Measurements from ENCODE around the gene CUX1. TPM values are rescaled to one million over a fixed set of nuclear protein-coding genes. Genes with fewer than 3 reads are reported as not detected.
"Not testable (repeated sequence)": the region's sequence is repeated elsewhere in the genome, so short reads cannot be mapped to it uniquely, and the experiment has no call there.

The CUX1 gene
- total RNA-seq, 1 donor from 2014 or later = 56.5 TPM

- no peak for TF ChIP-seq CTCF (IDR thresholded peaks at IDR 0.05; ENCODE audit: partially characterized antibody, unreplicated experiment)
- Mint-ChIP-seq H3K9me3 (ENCODE audit: unreplicated experiment) (peaks cover 4% of the 10 kb centered on the region), H3K4me3 (ENCODE audit: unreplicated experiment) (peak overlapping the region; percentile 20), H3K27ac (ENCODE audit: unreplicated experiment) (peak overlapping the region; percentile 22), H3K27me3 (ENCODE audit: unreplicated experiment) (peaks cover 3% of the 10 kb centered on the region), H3K4me1 (ENCODE audit: low read depth, unreplicated experiment) (peaks cover 16% of the 10 kb centered on the region), H3K36me3 (ENCODE audit: unreplicated experiment) (no peaks in the 10 kb centered on the region)
- no peak for DNase-seq
Observed at GRCh38 chr7:102175423-102176170, 358.2 kb downstream of the CUX1 start.

- H3K36me3 Mint-ChIP-seq (ENCODE audit: unreplicated experiment) = no peaks in the 10 kb centered on the region
- no peak for DNase-seq
- peaks cover 3% of the 10 kb centered on the region for H3K27me3 Mint-ChIP-seq (ENCODE audit: unreplicated experiment)
Observed at GRCh38 chr7:102178410-102178809, 361.0 kb downstream of the CUX1 start.

GRCh38 chr7:102180727-102181126 lies 363.3 kb downstream of the CUX1 start:
- H3K36me3 Mint-ChIP-seq (ENCODE audit: unreplicated experiment) = no peaks in the 10 kb centered on the region
- DNase-seq = no peak

More at GRCh38 chr7:102178410-102178809, 361.0 kb downstream of the CUX1 start:
- TF ChIP-seq CTCF (IDR thresholded peaks at IDR 0.05; ENCODE audit: partially characterized antibody, unreplicated experiment) = no peak
- H3K4me3 Mint-ChIP-seq (ENCODE audit: unreplicated experiment) = no peak overlapping the region
- H3K9me3 Mint-ChIP-seq (ENCODE audit: unreplicated experiment) = peaks cover 4% of the 10 kb centered on the region
- H3K27ac Mint-ChIP-seq (ENCODE audit: unreplicated experiment) = no peak overlapping the region
- H3K4me1 Mint-ChIP-seq (ENCODE audit: low read depth, unreplicated experiment) = peaks cover 24% of the 10 kb centered on the region

GRCh38 chr7:102181517-102181916 lies 364.1 kb downstream of the CUX1 start:
- TF ChIP-seq CTCF (IDR thresholded peaks at IDR 0.05; ENCODE audit: partially characterized antibody, unreplicated experiment) = no peak
- DNase-seq = no peak
- Mint-ChIP-seq H3K9me3 (ENCODE audit: unreplicated experiment) (no peaks in the 10 kb centered on the region), H3K27ac (ENCODE audit: unreplicated experiment) (no peak overlapping the region), H3K27me3 (ENCODE audit: unreplicated experiment) (no peaks in the 10 kb centered on the region), H3K4me3 (ENCODE audit: unreplicated experiment) (no peak overlapping the region), H3K4me1 (ENCODE audit: low read depth, unreplicated experiment) (peaks cover 9% of the 10 kb centered on the region), H3K36me3 (ENCODE audit: unreplicated experiment) (no peaks in the 10 kb centered on the region)

More at GRCh38 chr7:102180727-102181126, 363.3 kb downstream of the CUX1 start:
- Mint-ChIP-seq H3K4me1 (ENCODE audit: low read depth, unreplicated experiment) (peaks cover 15% of the 10 kb centered on the region), H3K4me3 (ENCODE audit: unreplicated experiment) (no peak overlapping the region), H3K9me3 (ENCODE audit: unreplicated experiment) (no peaks in the 10 kb centered on the region), H3K27ac (ENCODE audit: unreplicated experiment) (no peak overlapping the region), H3K27me3 (ENCODE audit: unreplicated experiment) (no peaks in the 10 kb centered on the region)
- TF ChIP-seq CTCF (IDR thresholded peaks at IDR 0.05; ENCODE audit: partially characterized antibody, unreplicated experiment) = no peak

GRCh38 chr7:102182016-102182415 lies 364.6 kb downstream of the CUX1 start:
- no peak for DNase-seq
- Mint-ChIP-seq H3K9me3 (ENCODE audit: unreplicated experiment) (no peaks in the 10 kb centered on the region), H3K4me1 (ENCODE audit: low read depth, unreplicated experiment) (peaks cover 9% of the 10 kb centered on the region), H3K27ac (ENCODE audit: unreplicated experiment) (no peak overlapping the region), H3K27me3 (ENCODE audit: unreplicated experiment) (no peaks in the 10 kb centered on the region), H3K4me3 (ENCODE audit: unreplicated experiment) (no peak overlapping the region), H3K36me3 (ENCODE audit: unreplicated experiment) (no peaks in the 10 kb centered on the region)
- TF ChIP-seq CTCF (IDR thresholded peaks at IDR 0.05; ENCODE audit: partially characterized antibody, unreplicated experiment) = no peak

GRCh38 chr7:102183848-102184247 lies 366.4 kb downstream of the CUX1 start:
- not testable (repeated sequence) for H3K36me3 Mint-ChIP-seq (ENCODE audit: unreplicated experiment); H3K9me3 Mint-ChIP-seq (ENCODE audit: unreplicated experiment); H3K27me3 Mint-ChIP-seq (ENCODE audit: unreplicated experiment); H3K4me1 Mint-ChIP-seq (ENCODE audit: low read depth, unreplicated experiment); DNase-seq; H3K27ac Mint-ChIP-seq (ENCODE audit: unreplicated experiment); H3K4me3 Mint-ChIP-seq (ENCODE audit: unreplicated experiment)
